HEK293T (cell line): ENCODE measurements around the gene SP3.
"Not testable (repeated sequence)": the region's sequence is repeated elsewhere in the genome, so short reads cannot be mapped to it uniquely, and the experiment has no call there.

Experiments used
- BHLHE40 ChIP-seq: fragments of 450-650 bp; IDR thresholded peaks from 2 replicates; pipeline ENCODE4 v1.6.1; 2016; ENCODE audit warnings: mild to moderate bottlenecking, moderate library complexity, borderline replicate concordance
- ELF4 ChIP-seq: fragments of 450-650 bp; IDR thresholded peaks from 2 replicates; pipeline ENCODE4 v1.6.1; 2017; ENCODE audit warnings: antibody characterized with exemption
- FOXM1 ChIP-seq: fragments of 450-650 bp; IDR thresholded peaks from 2 replicates; pipeline ENCODE4 v1.6.1; 2017; ENCODE audit warnings: mild to moderate bottlenecking, borderline replicate concordance
- L3MBTL2 ChIP-seq: fragments of 450-650 bp; conservative IDR thresholded peaks from 2 replicates; pipeline ENCODE4 v1.6.1; 2016; ENCODE audit warnings: mild to moderate bottlenecking
- SP1 ChIP-seq: fragments of 450-650 bp; IDR thresholded peaks from 2 replicates; pipeline ENCODE4 v1.6.1; 2017
- TARDBP ChIP-seq: fragments of 450-650 bp; IDR thresholded peaks from 2 replicates; pipeline ENCODE4 v1.6.1; 2016
- ZNF384 ChIP-seq: fragments of 450-650 bp; IDR thresholded peaks from 2 replicates; pipeline ENCODE4 v1.6.1; 2016

DNA sequence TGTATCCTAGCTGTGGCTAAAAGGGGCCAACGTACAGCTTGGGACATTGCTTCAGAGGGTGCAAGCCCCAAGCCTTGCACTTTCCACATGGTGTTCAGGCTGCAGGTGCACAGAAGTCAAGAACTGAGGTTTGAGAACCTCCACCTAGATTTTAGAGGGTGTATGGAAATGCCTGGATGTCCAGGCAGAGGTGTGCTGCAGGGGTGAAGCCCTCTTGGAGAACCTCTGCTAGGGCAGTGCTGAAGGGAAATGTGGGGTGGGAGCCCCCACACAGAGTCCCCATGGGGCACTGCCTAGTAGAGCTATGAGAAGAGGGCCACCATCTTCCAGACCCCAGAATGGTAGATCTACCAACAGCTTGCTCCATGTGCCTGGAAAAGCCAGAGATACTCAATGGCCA lies 75.7 kb downstream of the SP3 start:
- TF ChIP-seq ELF4, TARDBP, BHLHE40, SP1, FOXM1, ZNF384, L3MBTL2: not testable (repeated sequence)
